GM15510 (cell line): ENCODE results near the gene DVL2.

Experiments
- POLR2A ChIP-seq: IDR thresholded peaks from 3 replicates; pipeline ENCODE4 v1.6.1; 2011; ENCODE audit warnings: borderline replicate concordance; ENCODE audit not compliant: insufficient read length; ENCODE audit errors: extremely low read depth

DVL2 gene

GRCh38 chr17:7234083-7234951 lies at the start of gene DVL2:
DVL2 (minus strand) TSS chr17:7234517; CDS start chr17:7234262, 255 bp downstream.
- TF ChIP-seq POLR2A, result peak; percentile 78

DNA sequence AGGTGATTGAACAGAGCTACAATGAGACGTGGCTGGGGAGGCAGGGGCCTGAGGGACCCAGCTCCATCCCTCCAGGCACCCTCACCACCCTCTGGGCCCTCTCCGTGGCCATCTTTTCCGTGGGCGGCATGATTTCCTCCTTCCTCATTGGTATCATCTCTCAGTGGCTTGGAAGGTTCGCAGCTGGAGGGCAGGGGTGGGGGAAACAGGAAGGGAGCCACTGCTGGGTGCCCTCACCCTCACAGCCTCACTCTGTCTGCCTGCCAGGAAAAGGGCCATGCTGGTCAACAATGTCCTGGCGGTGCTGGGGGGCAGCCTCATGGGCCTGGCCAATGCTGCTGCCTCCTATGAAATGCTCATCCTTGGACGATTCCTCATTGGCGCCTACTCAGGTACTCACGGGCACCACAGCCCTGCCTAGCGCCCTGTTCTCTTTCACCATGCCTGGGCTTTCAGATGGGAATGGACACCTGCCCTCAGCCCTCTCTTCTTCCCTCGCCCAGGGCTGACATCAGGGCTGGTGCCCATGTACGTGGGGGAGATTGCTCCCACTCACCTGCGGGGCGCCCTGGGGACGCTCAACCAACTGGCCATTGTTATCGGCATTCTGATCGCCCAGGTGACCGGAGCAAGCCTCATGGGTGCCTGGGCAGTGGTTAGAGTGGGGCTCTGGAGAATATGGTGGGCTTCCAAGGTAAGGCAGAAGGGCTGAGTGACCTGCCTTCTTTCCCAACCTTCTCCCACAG lies 49.3 kb upstream of the DVL2 start:
- no peak for TF ChIP-seq POLR2A

DNA sequence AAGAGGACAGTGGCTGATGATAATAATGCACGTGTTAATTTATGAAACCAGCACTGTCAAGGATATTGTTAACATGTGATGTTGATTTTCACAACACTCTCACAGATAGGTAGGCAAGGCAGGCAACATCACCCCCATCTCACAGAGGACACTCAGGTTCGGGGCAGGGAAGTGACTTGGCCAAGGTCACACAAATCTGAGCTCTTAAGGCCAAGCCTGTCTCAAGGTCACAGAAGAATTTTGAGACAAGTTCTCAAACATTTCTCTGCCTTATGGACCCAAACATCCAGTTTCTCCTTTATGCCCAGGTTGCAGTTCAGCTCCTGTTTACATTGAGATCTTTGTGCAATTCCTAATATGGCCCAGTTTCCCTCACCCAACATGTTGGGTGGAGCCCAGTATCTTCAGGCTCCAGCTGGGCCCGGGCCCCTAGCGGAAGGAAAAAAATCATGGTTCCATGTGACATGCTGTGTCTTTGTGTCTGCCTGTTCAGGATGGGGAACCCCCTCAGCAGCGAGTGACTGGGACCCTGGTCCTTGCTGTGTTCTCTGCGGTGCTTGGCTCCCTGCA lies 48.5 kb upstream of the DVL2 start:
- TF ChIP-seq POLR2A, result no peak

DNA sequence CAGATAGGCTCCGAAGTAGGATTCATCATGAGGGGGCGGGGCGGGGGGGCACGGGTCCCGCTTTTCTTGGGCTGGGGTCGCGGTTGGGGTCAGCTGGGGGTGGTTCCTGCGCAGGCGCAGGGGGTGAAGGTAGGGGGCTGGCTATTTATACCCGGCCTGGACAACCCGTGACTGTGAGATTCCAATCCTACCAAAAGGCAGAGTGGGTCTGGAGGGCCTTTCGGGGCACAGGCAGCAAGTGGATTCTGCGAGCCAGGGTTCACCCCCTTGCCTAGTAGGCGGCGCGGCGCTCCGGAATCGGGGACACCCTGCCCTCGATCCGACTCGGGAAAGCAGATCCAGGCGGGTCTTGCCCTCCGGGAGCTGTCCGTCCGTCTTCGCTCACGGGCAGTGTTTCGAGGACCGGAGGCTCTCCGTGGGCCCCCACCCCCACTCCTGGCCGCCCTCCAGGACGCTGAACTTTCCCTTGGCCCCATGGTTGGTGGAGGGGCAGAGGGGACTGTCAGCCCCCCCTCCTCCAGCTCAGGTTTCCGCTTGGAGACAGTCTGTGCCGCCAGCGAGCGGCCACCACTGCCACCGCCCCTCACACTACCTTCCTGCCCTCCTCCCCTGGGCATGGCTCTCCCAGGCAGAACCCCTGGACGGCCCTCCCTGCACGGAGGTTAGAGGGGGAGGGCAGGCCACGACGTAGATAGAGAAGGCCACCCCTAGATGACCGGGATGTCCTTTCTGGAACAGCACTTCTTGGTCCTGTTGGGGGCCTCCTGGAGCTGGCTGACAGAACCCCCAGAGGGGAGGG lies 47.8 kb upstream of the DVL2 start:
- no peak for TF ChIP-seq POLR2A

DNA sequence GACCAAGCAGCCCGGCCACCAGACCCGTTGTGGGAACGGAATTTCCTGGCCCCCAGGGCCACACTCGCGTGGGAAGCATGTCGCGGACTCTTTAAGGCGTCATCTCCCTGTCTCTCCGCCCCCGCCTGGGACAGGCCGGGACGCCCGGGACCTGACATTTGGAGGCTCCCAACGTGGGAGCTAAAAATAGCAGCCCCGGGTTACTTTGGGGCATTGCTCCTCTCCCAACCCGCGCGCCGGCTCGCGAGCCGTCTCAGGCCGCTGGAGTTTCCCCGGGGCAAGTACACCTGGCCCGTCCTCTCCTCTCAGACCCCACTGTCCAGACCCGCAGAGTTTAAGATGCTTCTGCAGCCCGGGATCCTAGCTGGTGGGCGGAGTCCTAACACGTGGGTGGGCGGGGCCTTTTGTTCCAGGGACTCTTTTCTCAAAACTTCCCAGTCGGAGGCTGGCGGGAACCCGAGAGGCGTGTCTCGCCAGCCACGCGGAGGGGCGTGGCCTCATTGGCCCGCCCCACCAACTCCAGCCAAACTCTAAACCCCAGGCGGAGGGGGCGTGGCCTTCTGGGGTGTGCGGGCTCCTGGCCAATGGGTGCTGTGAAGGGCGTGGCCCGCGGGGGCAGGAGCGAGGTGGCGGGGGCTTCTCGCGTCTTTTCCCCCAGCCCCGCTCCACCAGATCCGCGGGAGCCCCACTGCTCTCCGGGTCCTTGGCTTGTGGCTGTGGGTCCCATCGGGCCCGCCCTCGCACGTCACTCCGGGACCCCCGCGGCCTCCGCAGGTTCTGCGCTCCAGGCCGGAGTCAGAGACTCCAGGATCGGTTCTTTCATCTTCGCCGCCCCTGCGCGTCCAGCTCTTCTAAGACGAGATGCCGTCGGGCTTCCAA lies 47.0 kb upstream of the DVL2 start, which contains the start of gene SLC2A4:
Gene SLC2A4 (plus strand): TSS at position 645 of the 879 bp plus-strand sequence. CDS start 217 bp downstream, at position 862.
- TF ChIP-seq POLR2A, result no peak

DNA sequence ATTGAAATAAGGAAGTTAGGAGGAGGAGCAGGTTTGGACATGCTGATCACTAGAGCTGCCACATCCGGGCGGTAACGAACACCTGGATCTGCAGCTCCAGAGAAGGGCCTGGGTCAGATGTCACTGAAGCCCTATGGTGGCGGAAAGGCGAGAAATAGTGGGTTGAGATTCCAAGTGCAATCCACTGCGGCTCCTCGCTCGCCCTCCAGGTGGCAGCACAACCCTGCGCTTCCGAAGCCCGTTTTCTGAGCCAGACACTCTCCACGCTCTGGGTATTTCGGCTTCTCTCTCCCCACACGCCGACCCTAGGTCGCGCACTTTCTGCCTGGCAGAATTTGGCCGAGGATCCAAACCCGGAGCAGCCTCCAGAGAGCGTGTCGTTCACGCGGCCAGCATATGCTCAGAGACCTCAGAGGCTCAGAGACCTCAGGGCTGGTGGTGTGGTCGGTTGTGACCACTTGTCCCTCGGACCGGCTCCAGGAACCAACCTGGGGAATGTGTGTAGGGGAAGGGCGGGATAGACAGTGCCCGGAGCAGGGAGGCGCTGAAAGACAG lies 46.3 kb upstream of the DVL2 start:
- TF ChIP-seq POLR2A, result no peak

GRCh38 chr17:7279448-7279847 lies 45.1 kb upstream of the DVL2 start:
- TF ChIP-seq POLR2A, result no peak

GRCh38 chr17:7266784-7267183 lies 32.5 kb upstream of the DVL2 start:
- TF ChIP-seq POLR2A, result no peak

- no peak for TF ChIP-seq POLR2A
Observed at GRCh38 chr17:7263801-7264078, 29.4 kb upstream of the DVL2 start.

- no peak for TF ChIP-seq POLR2A
Observed at GRCh38 chr17:7262935-7263800, 28.9 kb upstream of the DVL2 start.

DNA sequence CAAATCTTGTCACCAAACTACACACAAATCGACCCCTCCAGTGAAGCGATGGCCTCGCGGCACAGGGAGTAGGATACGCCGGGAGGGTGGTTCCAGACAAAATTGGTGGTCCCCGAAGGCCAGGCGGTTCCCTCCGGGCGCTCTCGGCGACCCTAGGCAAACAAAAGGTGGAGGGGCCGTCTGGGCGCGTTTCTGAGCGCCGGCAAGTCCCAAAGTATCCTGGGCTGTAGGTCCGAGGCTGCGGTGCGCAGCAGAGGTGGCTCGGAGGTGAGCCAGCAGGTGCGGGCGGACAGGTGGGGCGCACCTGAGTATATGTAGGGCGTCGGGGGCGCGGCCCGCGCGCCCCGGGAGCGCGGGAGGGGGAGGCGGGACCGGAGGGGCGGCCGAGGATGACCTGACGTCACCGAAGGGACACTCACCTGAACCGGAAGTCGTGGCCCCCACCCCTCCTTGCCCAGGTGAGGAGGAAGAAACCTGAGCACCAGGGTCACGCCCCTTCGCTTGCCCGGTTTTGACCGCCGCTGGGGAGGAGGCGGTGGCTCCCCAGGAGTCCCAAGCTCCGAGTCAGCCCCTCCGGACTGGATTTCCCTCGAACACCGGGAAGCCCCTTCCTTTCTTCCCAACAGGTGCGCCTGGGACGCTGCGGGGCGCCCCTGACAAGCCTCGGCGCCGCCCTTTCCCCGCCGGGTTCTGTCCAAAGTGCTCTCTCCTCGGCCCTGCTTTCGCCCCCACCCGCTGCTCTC lies 28.0 kb upstream of the DVL2 start, which contains the start of gene CLDN7:
Gene CLDN7 (minus strand): TSS at position 287 of the 743 bp plus-strand sequence. CDS start 435 bp downstream, outside the sequence.
- no peak for TF ChIP-seq POLR2A
